Endothelial cell of umbilical vein (primary cell): Measurements from ENCODE around the gene ACIN1. TPM values are rescaled to one million over a fixed set of nuclear protein-coding genes. Genes with fewer than 3 reads are reported as not detected.

Source experiments
- BruUV-seq: library from RNA; stranded (reverse); fragments of 400-500 nt; replicated peaks from 2 replicates; lab custom pipeline; 2021; lab: Mats Ljungman, UMichigan
- CTCF ChIA-PET: fragments of 300-600, 350-600 bp; sonication (Branson Sonifier 250); formaldehyde crosslinking; loops from one replicate; lab custom pipeline; 2021; ENCODE audit warnings: antibody characterized with exemption, inconsistent platforms; lab: Charles Lee
- POLR2A ChIA-PET: fragments of 300-600, 350-600 bp; sonication (Branson Sonifier 250); formaldehyde crosslinking; loops from one replicate; lab custom pipeline; 2021; ENCODE audit warnings: antibody characterized with exemption, inconsistent platforms; lab: Charles Lee
- DNase-seq: peaks from one replicate; pipeline ENCODE4 v3.0.0-alpha.2; 2011; ENCODE audit warnings: low read depth, low spot score
- FAIRE-seq: peaks from 2 replicates; lab custom pipeline; 2011; peaks lifted over from hg19 to GRCh38; lab: Jason Lieb, UNC
- H2AFZ ChIP-seq: 2 replicates; pipeline ENCODE4 v1.6.0; 2012; ENCODE audit warnings: low read depth, low read length, control low read depth, inconsistent platforms
- H3K27ac ChIP-seq: 2 replicates; pipeline ENCODE4 v1.5.1; 2011; ENCODE audit warnings: low read depth, mild to moderate bottlenecking, control low read depth, low read length, moderate library complexity; ENCODE audit not compliant: insufficient read depth
- H3K27me3 ChIP-seq, 2 experiments: 2 replicates each; pipeline versions ENCODE4 v1.6.0 to v1.6.1; 2011; ENCODE audit warnings: low read length in 2 of 2, mixed read lengths in 1 of 2; ENCODE audit not compliant: control insufficient read depth in 2 of 2, insufficient read depth in 2 of 2
- H3K36me3 ChIP-seq, 2 experiments: 2 replicates in 1 of 2; 3 replicates in 1 of 2; pipeline ENCODE4 v1.5.1; 2011; ENCODE audit warnings: low read length in 2 of 2, mild to moderate bottlenecking in 1 of 2, moderate library complexity in 1 of 2; ENCODE audit not compliant: control insufficient read depth in 2 of 2, insufficient read depth in 2 of 2; ENCODE audit errors: extremely low read depth in 1 of 2
- H3K4me1 ChIP-seq: 3 replicates; pipeline ENCODE4 v1.5.1; 2011; ENCODE audit warnings: mild to moderate bottlenecking, low read length; ENCODE audit not compliant: control insufficient read depth, insufficient read depth; ENCODE audit errors: extremely low read depth
- H3K4me2 ChIP-seq: 2 replicates; pipeline ENCODE4 v1.6.1; 2011; ENCODE audit warnings: low read length, control low read depth, mixed read lengths; ENCODE audit not compliant: insufficient read depth
- H3K4me3 ChIP-seq, 3 experiments: fragments of 200-600 bp in 1 of 3; sonication (generic), shearing (Covaris generic) in 1 of 3; replicated peaks in 1 of 3; 2 replicates each; pipeline ENCODE4 v1.5.1; 2011 to 2016; ENCODE audit warnings: control low read depth in 3 of 3, low read length in 3 of 3, mild to moderate bottlenecking in 2 of 3, inconsistent platforms in 1 of 3, low read depth in 1 of 3, moderate library complexity in 1 of 3; ENCODE audit not compliant: insufficient read depth in 1 of 3
- H3K79me2 ChIP-seq: 2 replicates; pipeline ENCODE4 v1.6.0; 2012; ENCODE audit warnings: low read length, inconsistent platforms; ENCODE audit not compliant: control insufficient read depth, insufficient read depth
- H3K9ac ChIP-seq: replicated peaks from 2 replicates; pipeline ENCODE3; 2011; ENCODE audit warnings: low read length, control low read depth; ENCODE audit not compliant: insufficient read depth; ENCODE audit errors: extremely low read depth
- H3K9me1 ChIP-seq: replicated peaks from 3 replicates; pipeline ENCODE4 v1.6.0; 2011; ENCODE audit warnings: mild to moderate bottlenecking, low read length; ENCODE audit not compliant: control insufficient read depth, insufficient read depth; ENCODE audit errors: extremely low read depth
- H3K9me3 ChIP-seq: replicated peaks from 2 replicates; pipeline ENCODE4 v1.5.1; 2012; ENCODE audit warnings: low read length, inconsistent platforms; ENCODE audit not compliant: control insufficient read depth, insufficient read depth
- H4K20me1 ChIP-seq: replicated peaks from 2 replicates; pipeline ENCODE3; 2011; ENCODE audit warnings: mild to moderate bottlenecking, low read length; ENCODE audit not compliant: control insufficient read depth, insufficient read depth; ENCODE audit errors: extremely low read depth
- CTCF ChIP-seq, 2 donors: IDR thresholded peaks; 1 replicate in 1 of 2; 2 replicates in 1 of 2; pipeline ENCODE4 v1.5.1; 2011; ENCODE audit warnings: low read length in 2 of 2, mild to moderate bottlenecking in 2 of 2, moderate library complexity in 2 of 2, control low read depth in 1 of 2, inconsistent platforms in 1 of 2, low read depth in 1 of 2; ENCODE audit not compliant: insufficient read depth in 1 of 2; ENCODE audit errors: extremely low read depth in 1 of 2
- EZH2 ChIP-seq: IDR thresholded peaks from 2 replicates; pipeline ENCODE4 v1.6.1; 2012; ENCODE audit warnings: borderline replicate concordance, low read depth, mild to moderate bottlenecking, moderate library complexity, low read length, inconsistent platforms; ENCODE audit not compliant: severe bottlenecking
- FOS ChIP-seq: IDR thresholded peaks from 2 replicates; pipeline ENCODE4 v1.6.1; 2011; ENCODE audit warnings: mild to moderate bottlenecking, low read length, moderate library complexity, borderline replicate concordance; ENCODE audit not compliant: insufficient read depth
- GATA2 ChIP-seq: IDR thresholded peaks from 2 replicates; pipeline ENCODE4 v1.7.0; 2011; ENCODE audit warnings: low read depth, mild to moderate bottlenecking, moderate library complexity, mixed read lengths, low read length; ENCODE audit not compliant: insufficient read length, insufficient read depth
- JUN ChIP-seq: IDR thresholded peaks from 2 replicates; pipeline ENCODE4 v1.6.1; 2011; ENCODE audit warnings: borderline replicate concordance, low read depth; ENCODE audit not compliant: insufficient read length, insufficient read depth
- MAX ChIP-seq: IDR thresholded peaks from 2 replicates; pipeline ENCODE4 v1.6.1; 2011; ENCODE audit not compliant: insufficient read depth, insufficient read length
- MYC ChIP-seq: IDR thresholded peaks from one replicate; pipeline ENCODE4 v1.6.1; 2011; ENCODE audit warnings: mild to moderate bottlenecking, low read depth, low read length
- POLR2A ChIP-seq: IDR thresholded peaks from 2 replicates; pipeline ENCODE4 v1.6.1; 2012; ENCODE audit warnings: low read depth, mild to moderate bottlenecking, control low read depth, low read length
- POLR2AphosphoS5 ChIP-seq: IDR thresholded peaks from 2 replicates; pipeline ENCODE4 v1.6.1; 2012; ENCODE audit warnings: low read depth, mild to moderate bottlenecking, control low read depth, low read length, moderate library complexity; ENCODE audit not compliant: insufficient read depth
- dilution Hi-C: fragments of 300-500 bp; cut with MboI; formaldehyde crosslinking; loops from one replicate; pipeline ENCODE4 v1.15.0; 2019; ENCODE audit warnings: low sequenced_read_pairs; ENCODE audit not compliant: extremely low pct_ligation_motif_present
- intact Hi-C: fragments of 100-400 bp; cut with micrococcal nuclease; formaldehyde crosslinking; loops from one replicate; pipeline ENCODE4 v1.10.0; 2022
- polyA plus RNA-seq, 4 experiments: library from polyadenylated mRNA; depleted of rRNA in 3 of 4; stranded (reverse) in 3 of 4; unstranded in 1 of 4; fragments of >200 nt; gene quantifications; 2 replicates each; pipeline versions ENCODE4 v1.2.1 to v1.2.3, GENCODE V29; 2011 to 2012; ENCODE audit warnings: missing spikeins in 1 of 4
- total RNA-seq: library from RNA; stranded (reverse); gene quantifications from 2 replicates; pipeline ENCODE4 v1.2.3, GENCODE V29; 2021

Gene ACIN1
- total and polyA plus RNA-seq, 2 donors (not counting 3 experiments of a cell fraction or from before 2014, with no cell fraction given) = 146 to 240 TPM

GRCh38 chr14:23115918-23116317, 21.0 kb upstream of the ACIN1 start:
- Histone ChIP-seq H3K4me3 (no peak overlapping the region), H3K4me1 (peaks cover 14% of the 10 kb centered on the region), H2AFZ (no peak overlapping the region), H3K9me3 (no peaks in the 10 kb centered on the region), H3K79me2 (no peaks in the 10 kb centered on the region), H3K9me1 (no peaks in the 10 kb centered on the region), H3K36me3 (no peaks in the 10 kb centered on the region), H3K9ac (no peak overlapping the region), H3K27me3 (peaks cover 4% of the 10 kb centered on the region in 2 experiments), H3K4me2 (no peak overlapping the region), H4K20me1 (no peaks in the 10 kb centered on the region), H3K27ac (peak overlapping the region; percentile 75)
- BruUV-seq = no TSS peak
- TF ChIP-seq GATA2 (no peak), MAX (no peak), EZH2 (no peak), CTCF (IDR thresholded peaks at IDR 0.05; ENCODE audit: extremely low read depth in 1 of 2, insufficient read depth in 1 of 2, low read depth in 1 of 2, low read length in 2 of 2) (no peak), POLR2AphosphoS5 (no peak), JUN (no peak), FOS (no peak), MYC (no peak), POLR2A (no peak)
- FAIRE-seq = no peak
- intact Hi-C loops = no loop called here
- CTCF ChIA-PET = interaction anchor here (0.7 to 1.2 kb wide), 3 partner anchors 47 to 129 kb away, joined by 3 to 6 read pairs (median 4); no protein-coding TSS in a partner anchor
- POLR2A ChIA-PET = interaction anchor here (1.0 kb wide), 1 partner anchor 20 kb away, joined by 5 read pairs; the partner anchor contains the start of genes ACIN1 and C14orf119
- dilution Hi-C loops = no loop called here
- DNase-seq = no peak
